HCT116 (cell line): ENCODE results near the gene KLHL10. TPM values are rescaled to one million over a fixed set of nuclear protein-coding genes. Genes with fewer than 3 reads are reported as not detected.

Experiments used
- ATAC-seq: fragments of 200-7000 bp; cut with Tn5 transposase; 2 replicates; pipeline ENCODE4 v1.9.1; 2020; ENCODE audit warnings: mild to moderate bottlenecking, moderate library complexity
- BruUV-seq: library from RNA; stranded (reverse); fragments of 400-500 nt; replicated peaks from 2 replicates; lab custom pipeline; 2021; lab: Mats Ljungman, UMichigan
- CTCF ChIA-PET: fragments of 300-600 bp; sonication (Branson Sonifier 250); formaldehyde crosslinking; loops from one replicate; lab custom pipeline; 2021; ENCODE audit warnings: antibody characterized with exemption; lab: Charles Lee
- POLR2A ChIA-PET: fragments of 300-600, 350-600 bp; sonication (Branson Sonifier 250); formaldehyde crosslinking; loops from one replicate; lab custom pipeline; 2021; ENCODE audit warnings: antibody characterized with exemption; lab: Charles Lee
- RAD21 ChIA-PET, 2 experiments: fragments of 300-600 bp; sonication (Branson Sonifier 250); formaldehyde crosslinking; loops; one replicate each; lab custom pipeline; 2023; ENCODE audit warnings: low total read pairs in 2 of 2; ENCODE audit not compliant: uncharacterized antibody in 2 of 2, unreplicated experiment in 2 of 2, low non-redundant PET in 1 of 2; lab: Charles Lee
- DNase-seq: peaks from one replicate; pipeline ENCODE4 v3.0.0-alpha.2; 2010; ENCODE audit warnings: low read depth, low spot score
- H2AFZ ChIP-seq: fragments of 200-600 bp; shearing (Covaris generic), sonication (generic); 2 replicates; pipeline ENCODE4 v1.6.1; 2017; ENCODE audit warnings: low read depth, mixed run types, mixed read lengths, antibody characterized with exemption, low read length; ENCODE audit not compliant: poor library complexity, severe bottlenecking
- H3K27ac ChIP-seq: 2 replicates; pipeline ENCODE4 v1.5.1; 2012; ENCODE audit warnings: low read depth, low read length
- H3K27me3 ChIP-seq: fragments of 200-600 bp; sonication (generic); 2 replicates; pipeline ENCODE4 v1.6.1; 2016; ENCODE audit warnings: mixed run types, low read length, mixed read lengths; ENCODE audit not compliant: insufficient read depth
- H3K36me3 ChIP-seq, 2 experiments: fragments of 200-500 bp in 1 of 2; fragments of 200-600 bp in 1 of 2; sonication (Bioruptor generic) in 1 of 2; sonication (generic) in 1 of 2; 2 replicates each; pipeline versions ENCODE4 v1.5.1 to v1.6.1; 2014 to 2016; ENCODE audit warnings: low read length in 2 of 2, inconsistent platforms in 1 of 2, mixed read lengths in 1 of 2, mixed run types in 1 of 2; ENCODE audit not compliant: insufficient read depth in 2 of 2, control insufficient read depth in 1 of 2
- H3K4me1 ChIP-seq, 2 experiments: fragments of 200-600 bp in 1 of 2; sonication (generic) in 1 of 2; 2 replicates each; pipeline versions ENCODE4 v1.5.1 to v1.6.1; 2012 to 2017; ENCODE audit warnings: low read length in 2 of 2, inconsistent platforms in 1 of 2, mild to moderate bottlenecking in 1 of 2, mixed read lengths in 1 of 2, mixed run types in 1 of 2, moderate library complexity in 1 of 2; ENCODE audit not compliant: insufficient read depth in 2 of 2, control insufficient read depth in 1 of 2
- H3K4me2 ChIP-seq: fragments of 200-600 bp; sonication (generic); 2 replicates; pipeline ENCODE4 v1.6.1; 2017; ENCODE audit warnings: mixed run types, low read length, mixed read lengths
- H3K4me3 ChIP-seq, 2 experiments: fragments of 200-600 bp in 1 of 2; sonication (generic) in 1 of 2; replicated peaks in 1 of 2; 2 replicates each; pipeline ENCODE4 v1.5.1; 2011 to 2016; ENCODE audit warnings: low read length in 2 of 2, control low read depth in 1 of 2, low read depth in 1 of 2, mild to moderate bottlenecking in 1 of 2, mixed read lengths in 1 of 2, mixed run types in 1 of 2
- H3K79me2 ChIP-seq: fragments of 200-600 bp; sonication (generic); 2 replicates; pipeline ENCODE4 v1.6.1; 2017; ENCODE audit warnings: mild to moderate bottlenecking, mixed run types, low read length, moderate library complexity, mixed read lengths; ENCODE audit not compliant: insufficient read depth
- H3K9ac ChIP-seq: fragments of 200-600 bp; sonication (generic); 2 replicates; pipeline ENCODE4 v1.6.1; 2016; ENCODE audit warnings: low read length, mixed read lengths
- H3K9me2 ChIP-seq: fragments of 200-600 bp; sonication (generic), shearing (Covaris generic); 2 replicates; pipeline ENCODE4 v1.6.1; 2017; ENCODE audit warnings: mixed run types, mild to moderate bottlenecking, moderate library complexity; ENCODE audit not compliant: insufficient read depth
- H3K9me3 ChIP-seq, 2 experiments: fragments of 200-500 bp in 1 of 2; fragments of 200-600 bp in 1 of 2; sonication (Bioruptor generic) in 1 of 2; sonication (generic) in 1 of 2; 2 replicates each; pipeline ENCODE4 v1.6.1; 2014 to 2017; ENCODE audit warnings: low read length in 2 of 2, mixed read lengths in 2 of 2, inconsistent platforms in 1 of 2, low read depth in 1 of 2, mild to moderate bottlenecking in 1 of 2, mixed run types in 1 of 2, moderate library complexity in 1 of 2; ENCODE audit not compliant: control insufficient read depth in 1 of 2, insufficient read depth in 1 of 2
- H4K20me1 ChIP-seq: fragments of 200-600 bp; sonication (generic), shearing (Covaris generic); 2 replicates; pipeline ENCODE4 v1.6.1; 2017; ENCODE audit warnings: mixed run types, mild to moderate bottlenecking, moderate library complexity; ENCODE audit not compliant: insufficient read depth
- CTCF ChIP-seq, 3 experiments: fragments of 200-600 bp in 1 of 3; sonication (generic) in 1 of 3; IDR thresholded peaks in 2 of 3; conservative IDR thresholded peaks in 1 of 3; 2 replicates each; pipeline ENCODE4 v1.5.1; 2012 to 2017; ENCODE audit warnings: low read depth in 2 of 3, low read length in 2 of 3, antibody characterized with exemption in 1 of 3, borderline replicate concordance in 1 of 3, control low read depth in 1 of 3, mild to moderate bottlenecking in 1 of 3, mixed read lengths in 1 of 3, mixed run types in 1 of 3, moderate library complexity in 1 of 3; ENCODE audit not compliant: insufficient read depth in 1 of 3
- EGR1 ChIP-seq: IDR thresholded peaks from 2 replicates; pipeline ENCODE4 v1.6.1; 2012; ENCODE audit warnings: low read depth
- JUND ChIP-seq: IDR thresholded peaks from 2 replicates; pipeline ENCODE4 v1.6.1; 2012
- POLR2A ChIP-seq: IDR thresholded peaks from 2 replicates; pipeline ENCODE4 v1.7.0; 2011; ENCODE audit warnings: borderline replicate concordance; ENCODE audit not compliant: insufficient read depth, insufficient read length; ENCODE audit errors: extremely low read depth
- POLR2AphosphoS5 ChIP-seq: IDR thresholded peaks from 2 replicates; pipeline ENCODE4 v1.6.1; 2011; ENCODE audit warnings: mild to moderate bottlenecking, low read depth, low read length, moderate library complexity
- RAD21 ChIP-seq: IDR thresholded peaks from 2 replicates; pipeline ENCODE4 v1.6.1; 2012; ENCODE audit warnings: low read depth, mild to moderate bottlenecking
- SIN3A ChIP-seq: IDR thresholded peaks from 2 replicates; pipeline ENCODE4 v1.6.1; 2012; ENCODE audit warnings: low read depth
- SP1 ChIP-seq: IDR thresholded peaks from 2 replicates; pipeline ENCODE4 v1.6.1; 2012; ENCODE audit warnings: low read depth
- TCF7L2 ChIP-seq: IDR thresholded peaks from 2 replicates; pipeline ENCODE4 v1.7.0; 2011; ENCODE audit warnings: borderline replicate concordance, inconsistent platforms; ENCODE audit not compliant: insufficient read depth, insufficient read length; ENCODE audit errors: extremely low read depth
- ZFX ChIP-seq: fragments of 450-650 bp; IDR thresholded peaks from 2 replicates; pipeline ENCODE4 v1.6.1; 2017
- intact Hi-C: fragments of 100-400 bp; cut with micrococcal nuclease; formaldehyde crosslinking; loops from 2 replicates; pipeline ENCODE4 v1.10.0; 2022
- total RNA-seq: library from RNA; stranded (reverse); gene quantifications from one replicate; pipeline ENCODE4 v1.2.1, GENCODE V29; 2021; ENCODE audit not compliant: unreplicated experiment
- TF ChIP-seq, protein P1 (sequence below): IDR thresholded peaks from 2 replicates; pipeline ENCODE4 v1.6.1; 2012

Gene KLHL10
- total RNA-seq, 1 experiment from 2014 or later, result not detected

- RAD21 ChIA-PET, result interaction anchor here in 1 of 2 experiments (0.9 to 1.2 kb wide), 2 partner anchors 37 to 73 kb away, joined by 3 read pairs; no protein-coding TSS in a partner anchor
- CTCF ChIA-PET, result interaction anchor here (0.6 to 3.5 kb wide), 8 partner anchors 10 to 539 kb away, joined by 3 to 25 read pairs (median 4); partner anchors contain the start of gene JUP
- Histone ChIP-seq H2AFZ (no peak overlapping the region), H3K27ac (peak overlapping the region; percentile 97), H3K9me3 (no peaks in the 10 kb centered on the region), H3K27me3 (no peaks in the 10 kb centered on the region), H3K4me3 (peak overlapping the region; percentile 66 to 72), H4K20me1 (no peaks in the 10 kb centered on the region), H3K79me2 (peaks cover 30% of the 10 kb centered on the region; the same call in 1 of the 2 replicates), H3K36me3 (no peaks in the 10 kb centered on the region), H3K4me1 (peaks cover 10 to 41% of the 10 kb centered on the region in 2 experiments; a peak in 3 of 4 replicates), H3K4me2 (peak overlapping the region; percentile 99), H3K9me2 (no peaks in the 10 kb centered on the region), H3K9ac (peak overlapping the region; percentile 71)
- TF ChIP-seq ZFX, result no peak
- no peak for TF ChIP-seq JUND
- no peak for TF ChIP-seq TCF7L2
- ATAC-seq (peak; percentile 29), DNase-seq (no peak)
- intact Hi-C loops, result loop anchor here (2.0 kb wide), 1 partner anchor 72 kb away; no protein-coding TSS in a partner anchor
- BruUV-seq, result TSS peak; percentile 39
- POLR2A ChIA-PET, result interaction anchor here (0.5 to 2.7 kb wide), 6 partner anchors 10 to 123 kb away, joined by 3 to 11 read pairs (median 4); partner anchors contain the start of genes EIF1 and JUP
These were observed 26.7 kb upstream of the KLHL10 start for GRCh38 chr17:41810659-41811548.

GRCh38 chr17:41811549-41812380 lies 25.9 kb upstream of the KLHL10 start, which contains the start of gene P3H4:
P3H4 (minus strand) TSS chr17:41811949; CDS start chr17:41811915, 34 bp downstream.
- POLR2A ChIA-PET, result interaction anchor here (0.5 to 2.7 kb wide), 6 partner anchors 11 to 123 kb away, joined by 3 to 11 read pairs (median 4); partner anchors contain the start of genes EIF1 and JUP
- peaks cover 10 to 41% of the 10 kb centered on the region in 2 experiments; a peak in 3 of 4 replicates for H3K4me1 ChIP-seq
- CTCF ChIA-PET, result interaction anchor here (0.6 to 3.5 kb wide), 8 partner anchors 10 to 538 kb away, joined by 3 to 25 read pairs (median 4); partner anchors contain the start of gene JUP
- peak within 1 kb of the TSS; percentile 66 to 72 for H3K4me3 ChIP-seq
- BruUV-seq, result no TSS peak
- H3K79me2 ChIP-seq, result peaks cover 30% of the 10 kb centered on the region; the same call in 1 of the 2 replicates
- RAD21 ChIA-PET, result interaction anchor here in 1 of 2 experiments (0.9 to 1.2 kb wide), 2 partner anchors 38 to 74 kb away, joined by 3 read pairs; no protein-coding TSS in a partner anchor
- intact Hi-C loops, result loop anchor here (2.0 kb wide), 1 partner anchor 73 kb away; no protein-coding TSS in a partner anchor
- peak within 1 kb of the TSS; percentile 97 for H3K27ac ChIP-seq
- DNase-seq, result peak; percentile 44
- peak within 1 kb of the TSS; percentile 71 for H3K9ac ChIP-seq
- no peaks in the 10 kb centered on the region for H3K9me3 ChIP-seq
- no peaks in the 10 kb centered on the region for H4K20me1 ChIP-seq
- peak within 1 kb of the TSS; percentile 86 for H2AFZ ChIP-seq
- no peaks in the 10 kb centered on the region for H3K9me2 ChIP-seq
- peak; percentile 81 for ATAC-seq
- H3K36me3 ChIP-seq, result no peaks in the 10 kb centered on the region
- no peaks in the 10 kb centered on the region for H3K27me3 ChIP-seq
- H3K4me2 ChIP-seq, result peak within 1 kb of the TSS; percentile 99
- TF ChIP-seq SP1 (peak; percentile 50), TCF7L2 (peak; percentile 56), POLR2AphosphoS5 (peak; percentile 66), ZFX (peak; percentile 96), RAD21 (no peak; the same call in 1 of the 2 replicates), EGR1 (no peak), SIN3A (no peak), CTCF (IDR thresholded peaks at IDR 0.05 in 2 of 3, conservative IDR thresholded peaks at IDR 0.05 in 1 of 3; ENCODE audit: borderline replicate concordance in 1 of 3, insufficient read depth in 1 of 3, low read depth in 2 of 3, low read length in 2 of 3) (peak in 2 of 3 experiments; percentile 51 to 64; a peak in 4 of 6 replicates), POLR2A (peak; percentile 39)
- TF ChIP-seq, protein P1, sequence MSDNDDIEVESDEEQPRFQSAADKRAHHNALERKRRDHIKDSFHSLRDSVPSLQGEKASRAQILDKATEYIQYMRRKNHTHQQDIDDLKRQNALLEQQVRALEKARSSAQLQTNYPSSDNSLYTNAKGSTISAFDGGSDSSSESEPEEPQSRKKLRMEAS, result peak; percentile 92
